GM19467 (cell line): ENCODE measurements around the gene DEFB131A.
"Not testable (repeated sequence)": the region's sequence is repeated elsewhere in the genome, so short reads cannot be mapped to it uniquely, and the experiment has no call there.

ENCODE experiments used
- ATAC-seq: cut with Tn5 transposase; IDR thresholded peaks from one replicate; pipeline ENCODE4 v1.9.1; 2021; ENCODE audit warnings: mild to moderate bottlenecking, moderate library complexity; ENCODE audit not compliant: unreplicated experiment

DEFB131A gene

GRCh38 chr4:9494256-9495035 lies 50.2 kb downstream of the DEFB131A start:
- ATAC-seq, result not testable (repeated sequence)

GRCh38 chr4:9495443-9495842 lies 51.2 kb downstream of the DEFB131A start:
- not testable (repeated sequence) for ATAC-seq

GRCh38 chr4:9497575-9498467 lies 53.6 kb downstream of the DEFB131A start:
- ATAC-seq, result not testable (repeated sequence)

GRCh38 chr4:9498468-9499040 lies 54.3 kb downstream of the DEFB131A start:
- ATAC-seq, result not testable (repeated sequence)

GRCh38 chr4:9499974-9500487 lies 55.8 kb downstream of the DEFB131A start:
- ATAC-seq, result not testable (repeated sequence)
